ENCODE measurements around the gene ZNF593.

ZNF593 gene

GRCh38 chr1:26169198-26169554 lies 532 bp upstream of the ZNF593 start:
- no peak for DNase-seq (ENCODE audit: low spot score)

GRCh38 chr1:26170472-26170821 lies 739 bp downstream of the ZNF593 start:
- DNase-seq (ENCODE audit: low spot score): no peak

GRCh38 chr1:26171084-26172072 lies 1.7 kb downstream of the ZNF593 start, which contains the start of gene ZNF593OS:
ZNF593OS (minus strand) TSS chr1:26171832; CDS start chr1:26171661, 171 bp downstream.
- DNase-seq (ENCODE audit: low spot score): no peak

GRCh38 chr1:26175346-26175745 lies 5.6 kb downstream of the ZNF593 start:
- no peak for DNase-seq (ENCODE audit: low spot score)

- DNase-seq (ENCODE audit: low spot score): no peak
These were observed 7.5 kb downstream of the ZNF593 start, which contains the start of gene CNKSR1 for GRCh38 chr1:26177182-26177684. CNKSR1 (plus strand) TSS chr1:26177491; CDS start chr1:26177548, 57 bp downstream.

GRCh38 chr1:26180010-26180506 lies 10.3 kb downstream of the ZNF593 start:
- DNase-seq (ENCODE audit: low spot score): no peak

- DNase-seq (ENCODE audit: low spot score): no peak
These were observed 12.1 kb downstream of the ZNF593 start for GRCh38 chr1:26181586-26182382.

GRCh38 chr1:26182383-26182696 lies 12.6 kb downstream of the ZNF593 start:
- DNase-seq (ENCODE audit: low spot score): no peak

GRCh38 chr1:26184086-26184485 lies 14.4 kb downstream of the ZNF593 start:
- no peak for DNase-seq (ENCODE audit: low spot score)

GRCh38 chr1:26184883-26185282 lies 15.2 kb downstream of the ZNF593 start:
- no peak for DNase-seq (ENCODE audit: low spot score)

- no peak for DNase-seq (ENCODE audit: low spot score)
These were observed 18.2 kb downstream of the ZNF593 start for GRCh38 chr1:26187882-26188281.

GRCh38 chr1:26188477-26188876 lies 18.8 kb downstream of the ZNF593 start:
- DNase-seq (ENCODE audit: low spot score): no peak

GRCh38 chr1:26189331-26189730 lies 19.6 kb downstream of the ZNF593 start:
- DNase-seq (ENCODE audit: low spot score): no peak

- no peak for DNase-seq (ENCODE audit: low spot score)
These were observed 20.1 kb downstream of the ZNF593 start for GRCh38 chr1:26189751-26190275.

GRCh38 chr1:26190373-26190987 lies 20.8 kb downstream of the ZNF593 start, which contains the start of gene CATSPER4:
CATSPER4 (plus strand) TSS chr1:26190602; CDS start chr1:26190628, 26 bp downstream.
- no peak for DNase-seq (ENCODE audit: low spot score)

GRCh38 chr1:26191739-26192138 lies 22.0 kb downstream of the ZNF593 start:
- no peak for DNase-seq (ENCODE audit: low spot score)

GRCh38 chr1:26195805-26196204 lies 26.1 kb downstream of the ZNF593 start:
- no peak for DNase-seq (ENCODE audit: low spot score)

- no peak for DNase-seq (ENCODE audit: low spot score)
These were observed 27.6 kb downstream of the ZNF593 start for GRCh38 chr1:26197301-26197700.

GRCh38 chr1:26197813-26198212 lies 28.1 kb downstream of the ZNF593 start:
- no peak for DNase-seq (ENCODE audit: low spot score)

- no peak for DNase-seq (ENCODE audit: low spot score)
These were observed 30.7 kb downstream of the ZNF593 start for GRCh38 chr1:26200413-26200812.

GRCh38 chr1:26203642-26204318 lies 34.1 kb downstream of the ZNF593 start:
- no peak for DNase-seq (ENCODE audit: low spot score)
